Kidney (tissue), 14 donors: ENCODE measurements around the gene DDX24. TPM values are rescaled to one million over a fixed set of nuclear protein-coding genes. Genes with fewer than 3 reads are reported as not detected.

Experiments used
- DNase-seq, 5 donors: peaks; one replicate each; pipeline ENCODE4 v3.0.0-alpha.2; 2013 to 2020
- FAIRE-seq: peaks from 2 replicates; lab custom pipeline; 2012; peaks lifted over from hg19 to GRCh38; lab: Jason Lieb, UNC
- H3K27ac ChIP-seq, 2 donors: one replicate each; pipeline ENCODE4 v1.7.0; 2013; ENCODE audit warnings: low read depth in 2 of 2, low read length in 2 of 2, inconsistent platforms in 1 of 2
- H3K27me3 ChIP-seq: one replicate; pipeline ENCODE4 v1.7.1; 2013; ENCODE audit warnings: low read length, inconsistent platforms; ENCODE audit not compliant: control insufficient read depth, insufficient read depth
- H3K36me3 ChIP-seq, 3 donors: one replicate each; pipeline versions ENCODE4 v1.7.0 to v1.7.1; 2013; ENCODE audit warnings: low read length in 3 of 3, control low read depth in 1 of 3, inconsistent platforms in 1 of 3; ENCODE audit not compliant: insufficient read depth in 3 of 3, control insufficient read depth in 2 of 3
- H3K4me1 ChIP-seq, 3 donors: one replicate each; pipeline versions ENCODE4 v1.7.0 to v1.7.1; 2013; ENCODE audit warnings: low read length in 3 of 3, inconsistent platforms in 1 of 3, low read depth in 1 of 3; ENCODE audit not compliant: control insufficient read depth in 2 of 3, insufficient read depth in 2 of 3
- H3K4me3 ChIP-seq, 3 donors: one replicate each; pipeline versions ENCODE4 v1.7.0 to v1.8.1; 2013; ENCODE audit warnings: low read length in 3 of 3, control low read depth in 1 of 3, inconsistent platforms in 1 of 3
- H3K9ac ChIP-seq, 3 donors: one replicate each; pipeline versions ENCODE4 v1.7.0 to v1.7.1; 2013; ENCODE audit warnings: low read length in 3 of 3, control low read depth in 1 of 3, inconsistent platforms in 1 of 3
- H3K9me3 ChIP-seq, 3 donors: one replicate each; pipeline versions ENCODE4 v1.7.0 to v1.7.1; 2013; ENCODE audit warnings: low read length in 3 of 3, control low read depth in 1 of 3, inconsistent platforms in 1 of 3; ENCODE audit not compliant: control insufficient read depth in 2 of 3, insufficient read depth in 1 of 3
- intact Hi-C: fragments of 100-400 bp; cut with DNase I; formaldehyde crosslinking; loops from one replicate; pipeline ENCODE4 v1.11.1; 2022
- polyA plus RNA-seq: library from polyadenylated mRNA; stranded (reverse); fragments of 350-450 nt; fragmentation: Illumina TruSeq; extraction: RNeasy Lipid Tissue Mini Kit (QIAGEN cat#74804); gene quantifications from one replicate; pipeline ENCODE4 v1.2.3, GENCODE V29; 2014; ENCODE audit warnings: low read depth, low replicate concordance; ENCODE audit not compliant: insufficient read depth
- total RNA-seq: library from RNA; stranded (reverse); fragmentation: NEBNext Ultra II Directional; extraction: Animal tissue kit (Norgen Biotek cat#: 25700); gene quantifications from one replicate; pipeline ENCODE4 v1.2.1, GENCODE V29; 2021
- TF ChIP-seq, protein P1 (sequence below): IDR thresholded peaks from 3 replicates; pipeline ENCODE4 v1.5.1; 2012; ENCODE audit warnings: mild to moderate bottlenecking, moderate library complexity, borderline replicate concordance; ENCODE audit not compliant: insufficient read depth; ENCODE audit errors: extremely low read depth
- donor health status: control.
- donor health status: control.
- donor health status: control.
- donor health status: control.
- donor health status: control.
- donor health status: DM: yes; HTN: yes; CAD: no.
- donor health status: Normal renal cell carcinoma (clear cell type).

Gene DDX24
- total and polyA plus RNA-seq, 2 donors from 2014 or later, result 139 to 193 TPM

DNA sequence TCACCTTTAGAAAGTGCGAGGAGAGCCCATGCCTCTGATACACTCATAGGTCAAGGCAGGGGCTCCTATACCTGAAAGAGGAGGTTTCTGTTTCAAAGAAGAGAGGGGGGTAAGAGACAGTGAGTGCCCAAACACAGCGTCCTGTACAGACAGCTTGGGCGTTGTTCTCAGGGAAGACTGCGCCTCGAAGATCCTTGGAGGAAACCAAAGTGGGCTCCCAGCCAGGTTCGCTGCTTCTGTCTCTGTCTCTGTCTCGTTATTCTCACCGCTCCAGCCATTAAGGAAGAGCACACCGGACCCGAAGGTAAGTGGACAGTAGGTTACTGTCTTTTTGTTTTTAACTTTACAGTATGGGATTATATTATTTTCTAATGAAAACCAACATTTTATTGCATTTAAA lies 23.7 kb upstream of the DDX24 start:
- Histone ChIP-seq H3K27ac (no peak overlapping the region), H3K4me1 (no peaks in the 10 kb centered on the region), H3K36me3 (no peaks in the 10 kb centered on the region), H3K9ac (no peak overlapping the region), H3K27me3 (no peaks in the 10 kb centered on the region), H3K4me3 (no peak overlapping the region), H3K9me3 (no peaks in the 10 kb centered on the region)
- FAIRE-seq, result no peak
- DNase-seq, result no peak
- TF ChIP-seq, protein P1, sequence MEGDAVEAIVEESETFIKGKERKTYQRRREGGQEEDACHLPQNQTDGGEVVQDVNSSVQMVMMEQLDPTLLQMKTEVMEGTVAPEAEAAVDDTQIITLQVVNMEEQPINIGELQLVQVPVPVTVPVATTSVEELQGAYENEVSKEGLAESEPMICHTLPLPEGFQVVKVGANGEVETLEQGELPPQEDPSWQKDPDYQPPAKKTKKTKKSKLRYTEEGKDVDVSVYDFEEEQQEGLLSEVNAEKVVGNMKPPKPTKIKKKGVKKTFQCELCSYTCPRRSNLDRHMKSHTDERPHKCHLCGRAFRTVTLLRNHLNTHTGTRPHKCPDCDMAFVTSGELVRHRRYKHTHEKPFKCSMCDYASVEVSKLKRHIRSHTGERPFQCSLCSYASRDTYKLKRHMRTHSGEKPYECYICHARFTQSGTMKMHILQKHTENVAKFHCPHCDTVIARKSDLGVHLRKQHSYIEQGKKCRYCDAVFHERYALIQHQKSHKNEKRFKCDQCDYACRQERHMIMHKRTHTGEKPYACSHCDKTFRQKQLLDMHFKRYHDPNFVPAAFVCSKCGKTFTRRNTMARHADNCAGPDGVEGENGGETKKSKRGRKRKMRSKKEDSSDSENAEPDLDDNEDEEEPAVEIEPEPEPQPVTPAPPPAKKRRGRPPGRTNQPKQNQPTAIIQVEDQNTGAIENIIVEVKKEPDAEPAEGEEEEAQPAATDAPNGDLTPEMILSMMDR, result no peak
- intact Hi-C loops, result no loop called here

DNA sequence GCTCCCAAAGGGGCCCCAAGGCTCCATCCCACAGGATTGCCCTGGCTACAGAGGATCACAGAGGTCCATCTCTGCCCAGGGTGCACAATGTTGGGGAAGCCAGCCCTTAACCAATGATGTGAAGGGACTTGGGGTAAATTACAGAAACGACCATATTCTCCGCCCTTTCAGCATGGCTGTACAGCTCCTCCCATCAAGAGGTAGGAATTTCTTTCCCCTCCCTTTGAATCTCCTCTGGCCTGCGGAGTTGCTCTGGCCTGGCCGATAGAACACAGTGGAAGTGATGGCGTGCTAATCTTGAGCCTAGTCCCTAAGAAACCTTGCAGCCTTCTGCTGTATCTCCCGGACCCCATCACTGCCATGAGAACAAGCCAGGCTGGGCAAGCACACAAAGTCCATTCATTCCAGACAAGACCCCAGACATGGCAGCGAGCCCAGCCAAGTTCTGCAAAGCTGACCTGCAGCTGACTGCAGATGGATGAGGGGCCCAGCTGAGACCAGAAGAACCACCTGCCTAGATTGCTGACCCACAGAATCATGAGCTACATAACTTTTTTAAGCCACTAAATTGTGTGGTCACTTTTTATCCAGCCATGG lies 22.6 kb upstream of the DDX24 start:
- H3K9me3 ChIP-seq, result no peaks in the 10 kb centered on the region
- no peaks in the 10 kb centered on the region for H3K36me3 ChIP-seq
- FAIRE-seq (no peak), DNase-seq (no peak)
- intact Hi-C loops, result no loop called here
- no peak overlapping the region for H3K4me3 ChIP-seq
- H3K27me3 ChIP-seq, result no peaks in the 10 kb centered on the region
- no peak overlapping the region for H3K9ac ChIP-seq
- H3K27ac ChIP-seq, result no peak overlapping the region
- H3K4me1 ChIP-seq, result no peaks in the 10 kb centered on the region
- TF ChIP-seq, protein P1, result no peak

DNA sequence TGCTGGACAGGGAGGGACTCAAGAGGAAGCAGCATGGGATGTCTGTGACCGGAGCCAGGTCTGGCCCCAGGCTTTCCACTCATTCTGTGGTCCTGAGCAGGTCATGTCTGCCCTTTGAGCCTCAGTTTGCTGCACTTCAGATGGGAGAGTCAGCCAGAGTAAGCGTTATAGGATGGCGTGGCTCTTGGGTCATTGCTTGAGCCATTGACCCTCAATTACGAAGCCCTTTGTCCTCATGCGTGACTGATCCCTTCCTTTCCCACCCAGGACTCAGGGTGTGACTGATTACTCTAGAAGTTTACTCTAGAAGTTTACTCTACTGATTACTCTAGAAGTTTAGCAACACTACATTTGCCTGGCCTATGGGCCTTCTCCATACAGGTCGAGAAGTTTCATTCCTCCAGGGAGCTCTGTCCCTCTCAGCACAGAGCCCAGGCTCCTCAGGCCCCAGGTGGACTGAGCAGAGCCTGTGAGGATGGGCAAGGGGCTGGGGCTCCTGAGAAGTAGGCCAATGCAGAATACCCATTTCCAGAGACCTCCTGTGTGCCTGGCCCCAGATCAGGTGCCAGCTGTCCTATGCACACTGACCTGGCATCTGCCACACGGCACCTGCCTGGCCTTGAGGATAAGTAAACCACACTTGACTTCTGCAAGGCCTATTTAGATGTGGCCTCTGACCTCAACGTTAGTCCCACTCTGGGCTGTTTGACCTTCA lies 21.9 kb upstream of the DDX24 start:
- H3K27me3 ChIP-seq, result no peaks in the 10 kb centered on the region
- DNase-seq (no peak), FAIRE-seq (no peak)
- H3K27ac ChIP-seq, result no peak overlapping the region
- intact Hi-C loops, result no loop called here
- H3K9me3 ChIP-seq, result no peaks in the 10 kb centered on the region
- TF ChIP-seq, protein P1, result no peak
- H3K4me3 ChIP-seq, result no peak overlapping the region
- no peaks in the 10 kb centered on the region for H3K36me3 ChIP-seq
- H3K9ac ChIP-seq, result no peak overlapping the region
- H3K4me1 ChIP-seq, result no peaks in the 10 kb centered on the region

DNA sequence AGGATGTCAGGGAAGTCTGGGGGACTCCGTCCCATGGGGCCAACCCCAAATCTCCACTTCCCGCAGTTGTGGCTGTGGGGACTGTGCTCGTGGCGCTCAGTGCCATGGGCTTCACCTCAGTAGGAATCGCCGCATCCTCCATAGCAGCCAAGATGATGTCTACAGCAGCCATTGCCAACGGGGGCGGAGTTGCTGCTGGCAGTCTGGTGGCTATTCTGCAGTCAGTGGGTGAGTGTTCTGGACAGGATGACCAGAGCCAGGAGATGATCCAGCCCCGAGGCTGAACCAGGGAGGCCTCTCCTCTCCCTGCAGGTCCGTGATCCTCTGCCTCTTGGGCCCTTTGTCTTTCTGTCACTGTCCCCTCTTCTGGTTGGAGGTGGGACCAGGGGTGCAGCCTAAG lies 20.7 kb upstream of the DDX24 start:
- Histone ChIP-seq H3K9ac (no peak overlapping the region), H3K4me1 (no peaks in the 10 kb centered on the region), H3K27me3 (no peaks in the 10 kb centered on the region), H3K9me3 (no peaks in the 10 kb centered on the region), H3K27ac (no peak overlapping the region), H3K36me3 (no peaks in the 10 kb centered on the region), H3K4me3 (no peak overlapping the region)
- DNase-seq (no peak), FAIRE-seq (no peak)
- intact Hi-C loops, result no loop called here
- TF ChIP-seq, protein P1, result no peak
